DND-41 (cell line): ENCODE results near the gene FURIN.

Experiments used
- CTCF ChIP-seq: IDR thresholded peaks from 2 replicates; pipeline ENCODE4 v1.5.1; 2012; ENCODE audit warnings: borderline replicate concordance, low read length, moderate library complexity, mild to moderate bottlenecking; ENCODE audit not compliant: poor library complexity, severe bottlenecking; ENCODE audit errors: extremely low read depth
- EZH2 ChIP-seq: IDR thresholded peaks from 3 replicates; pipeline ENCODE4 v1.6.1; 2012; ENCODE audit warnings: borderline replicate concordance, low read depth, mild to moderate bottlenecking, moderate library complexity, low read length, inconsistent platforms; ENCODE audit not compliant: severe bottlenecking

- TF ChIP-seq CTCF, result no peak
- TF ChIP-seq EZH2, result no peak
Observed at GRCh38 chr15:90857337-90857736, 11.1 kb upstream of the FURIN start.
